ENCODE data around the gene PDCL2. TPM values are rescaled to one million over a fixed set of nuclear protein-coding genes. Genes with fewer than 3 reads are reported as not detected.
"Not testable (repeated sequence)": the region's sequence is repeated elsewhere in the genome, so short reads cannot be mapped to it uniquely, and the experiment has no call there.

Gene PDCL2
- total RNA-seq, 2 donors from 2014 or later = not detected

GRCh38 chr4:55560096-55560495 is 31.9 kb downstream of the PDCL2 start:
- DNase-seq (no peak), ATAC-seq (no peak)
- Histone ChIP-seq H3K4me3 (no peak overlapping the region), H3K36me3 (replicated peaks in 1 of 2; ENCODE audit: insufficient read depth in 1 of 2, low read depth in 2 of 2) (no peaks in the 10 kb centered on the region), H3K27ac (no peak overlapping the region), H3K9me3 (no peaks in the 10 kb centered on the region), H3K27me3 (no peaks in the 10 kb centered on the region), H3K4me1 (no peaks in the 10 kb centered on the region)
- intact Hi-C loops (cut with DNase I) = no loop called here
- TF ChIP-seq, protein P1, sequence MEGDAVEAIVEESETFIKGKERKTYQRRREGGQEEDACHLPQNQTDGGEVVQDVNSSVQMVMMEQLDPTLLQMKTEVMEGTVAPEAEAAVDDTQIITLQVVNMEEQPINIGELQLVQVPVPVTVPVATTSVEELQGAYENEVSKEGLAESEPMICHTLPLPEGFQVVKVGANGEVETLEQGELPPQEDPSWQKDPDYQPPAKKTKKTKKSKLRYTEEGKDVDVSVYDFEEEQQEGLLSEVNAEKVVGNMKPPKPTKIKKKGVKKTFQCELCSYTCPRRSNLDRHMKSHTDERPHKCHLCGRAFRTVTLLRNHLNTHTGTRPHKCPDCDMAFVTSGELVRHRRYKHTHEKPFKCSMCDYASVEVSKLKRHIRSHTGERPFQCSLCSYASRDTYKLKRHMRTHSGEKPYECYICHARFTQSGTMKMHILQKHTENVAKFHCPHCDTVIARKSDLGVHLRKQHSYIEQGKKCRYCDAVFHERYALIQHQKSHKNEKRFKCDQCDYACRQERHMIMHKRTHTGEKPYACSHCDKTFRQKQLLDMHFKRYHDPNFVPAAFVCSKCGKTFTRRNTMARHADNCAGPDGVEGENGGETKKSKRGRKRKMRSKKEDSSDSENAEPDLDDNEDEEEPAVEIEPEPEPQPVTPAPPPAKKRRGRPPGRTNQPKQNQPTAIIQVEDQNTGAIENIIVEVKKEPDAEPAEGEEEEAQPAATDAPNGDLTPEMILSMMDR (IDR thresholded peaks at IDR 0.05) = no peak
- TF ChIP-seq POLR2A (IDR thresholded peaks at IDR 0.05) = no peak
- WGBS, 2 donors = 57 to 66% methylated on average over 3 of the region's 3 CpGs

- no peaks in the 10 kb centered on the region for H3K4me1 ChIP-seq
- TF ChIP-seq, protein P1 (IDR thresholded peaks at IDR 0.05) = peak in 6 of 7 experiments; percentile 31 to 60 (median 48)
- no peak for TF ChIP-seq POLR2A (IDR thresholded peaks at IDR 0.05)
- H3K27ac ChIP-seq = no peak overlapping the region
- ATAC-seq = peak; percentile 50
- peak in 1 of 4 donors; percentile 15 for DNase-seq
- intact Hi-C loops (cut with DNase I) = loop anchor here (10.0 kb wide), 1 partner anchor 200 kb away; no protein-coding TSS in a partner anchor
- H3K4me3 ChIP-seq = no peak overlapping the region
- H3K27me3 ChIP-seq = no peaks in the 10 kb centered on the region
- H3K36me3 ChIP-seq (replicated peaks in 1 of 2; ENCODE audit: insufficient read depth in 1 of 2, low read depth in 2 of 2) = no peaks in the 10 kb centered on the region
- WGBS, 2 donors = 15 to 17% methylated on average over 2 of the region's 2 CpGs
- H3K9me3 ChIP-seq = no peaks in the 10 kb centered on the region
Observed at GRCh38 chr4:55554453-55555030, 37.5 kb downstream of the PDCL2 start.

DNA sequence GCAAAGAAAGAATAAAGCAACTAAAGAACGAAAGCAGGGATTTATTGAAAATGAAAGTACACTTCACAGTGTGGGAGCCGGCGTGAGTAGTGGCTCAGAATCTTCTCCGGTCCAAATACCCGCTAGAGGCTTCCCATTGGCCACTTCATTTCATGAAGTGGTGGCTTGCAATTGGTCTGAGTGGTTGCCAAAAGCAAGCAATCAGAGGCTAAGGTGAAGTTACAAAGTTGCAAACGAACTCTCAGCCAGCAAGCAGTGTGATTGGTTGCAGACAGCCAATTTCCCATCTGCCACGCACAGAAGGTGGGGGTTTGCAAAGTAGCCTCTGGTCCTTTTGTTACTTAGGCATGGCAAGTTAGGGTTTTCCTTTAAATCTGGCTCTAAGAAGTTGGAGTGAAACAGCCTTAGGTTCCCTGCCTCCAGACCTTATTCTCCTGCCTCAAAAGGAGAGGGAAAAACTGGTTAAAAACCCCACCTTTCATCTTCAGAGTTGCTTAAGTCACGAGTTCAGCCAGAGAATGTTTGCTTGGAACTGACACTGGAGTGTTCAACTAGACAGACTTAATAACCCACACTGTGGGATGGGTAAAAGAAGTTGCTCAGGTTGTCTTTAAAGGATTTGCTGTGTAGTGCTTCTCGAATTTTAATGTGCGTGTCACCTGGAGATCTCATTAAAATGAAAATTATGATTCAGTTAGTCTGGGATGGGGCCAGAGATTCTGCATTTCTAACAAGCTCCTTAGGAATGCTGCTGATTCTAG is 38.4 kb downstream of the PDCL2 start:
- intact Hi-C loops (cut with DNase I) = loop anchor here (10.0 kb wide), 1 partner anchor 199 kb away; no protein-coding TSS in a partner anchor

DNA sequence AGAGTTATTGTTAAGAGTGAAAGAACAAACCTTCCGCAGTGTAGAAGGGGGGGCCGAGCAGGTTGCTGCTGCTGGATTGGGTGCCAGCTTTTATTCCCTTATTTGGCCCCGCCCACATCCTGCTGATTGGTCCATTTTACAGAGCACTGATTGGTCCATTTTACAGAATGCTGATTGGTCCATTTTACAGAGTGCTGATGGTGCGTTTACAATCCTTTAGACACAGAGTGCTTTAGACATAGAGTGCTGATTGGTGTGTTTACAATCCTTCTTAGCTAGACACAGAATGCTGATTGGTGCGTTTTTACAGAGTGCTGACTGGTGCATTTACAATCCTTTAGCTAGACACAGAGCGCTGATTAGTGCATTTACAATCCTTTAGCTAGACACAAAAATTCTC is 40.1 kb downstream of the PDCL2 start:
- not testable (repeated sequence) for H3K27ac ChIP-seq; H3K4me1 ChIP-seq; ATAC-seq; H3K4me3 ChIP-seq; H3K9me3 ChIP-seq; DNase-seq; H3K27me3 ChIP-seq; H3K36me3 ChIP-seq (replicated peaks in 1 of 2; ENCODE audit: insufficient read depth in 1 of 2, low read depth in 2 of 2)
- 74 to 84% methylated on average over 6 of the region's 6 CpGs for WGBS, 2 donors
- intact Hi-C loops (cut with DNase I) = loop anchor here (10.0 kb wide), 1 partner anchor 197 kb away; no protein-coding TSS in a partner anchor

More for the DNA sequence above, 38.4 kb downstream of the PDCL2 start:
- ATAC-seq (peak; percentile 52), DNase-seq (peak in 3 of 4 donors; percentile 12 to 32 (median 32))
- Histone ChIP-seq H3K4me3 (no peak overlapping the region), H3K9me3 (no peaks in the 10 kb centered on the region), H3K27me3 (no peaks in the 10 kb centered on the region), H3K36me3 (replicated peaks in 1 of 2; ENCODE audit: insufficient read depth in 1 of 2, low read depth in 2 of 2) (no peaks in the 10 kb centered on the region), H3K4me1 (no peaks in the 10 kb centered on the region), H3K27ac (no peak overlapping the region)
- 48 to 52% methylated on average over 10 of the region's 10 CpGs for WGBS, 2 donors
- TF ChIP-seq POLR2A (IDR thresholded peaks at IDR 0.05) = no peak
- TF ChIP-seq, protein P1 (IDR thresholded peaks at IDR 0.05) = no peak

DNA sequence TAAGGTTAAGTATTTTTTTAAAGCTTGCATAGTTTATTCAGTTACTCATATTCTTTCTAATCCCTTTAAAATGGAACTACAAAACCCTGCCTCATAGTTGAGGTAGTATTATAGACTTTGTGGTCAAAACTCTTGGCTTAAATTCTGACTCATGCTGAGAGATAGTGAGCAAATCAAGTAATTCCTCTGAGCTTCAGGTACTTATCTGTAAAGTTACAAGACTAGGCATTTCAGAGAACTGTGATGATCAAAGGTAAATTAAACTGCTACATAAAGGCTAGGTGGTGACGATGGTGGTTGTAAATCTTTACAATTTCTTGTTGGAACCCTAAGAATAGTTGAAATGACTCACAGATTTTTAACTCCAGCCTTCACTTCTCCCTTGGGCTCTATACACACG is 42.2 kb downstream of the PDCL2 start:
- H3K4me3 ChIP-seq = no peak overlapping the region
- 62 to 71% methylated on average over 2 of the region's 2 CpGs for WGBS, 2 donors
- ATAC-seq (no peak), DNase-seq (no peak)
- no peaks in the 10 kb centered on the region for H3K36me3 ChIP-seq (replicated peaks in 1 of 2; ENCODE audit: insufficient read depth in 1 of 2, low read depth in 2 of 2)
- intact Hi-C loops (cut with DNase I) = loop anchor here (10.0 kb wide), 1 partner anchor 195 kb away; no protein-coding TSS in a partner anchor
- no peaks in the 10 kb centered on the region for H3K27me3 ChIP-seq
- H3K27ac ChIP-seq = no peak overlapping the region
- no peak for TF ChIP-seq POLR2A (IDR thresholded peaks at IDR 0.05)
- TF ChIP-seq, protein P1 (IDR thresholded peaks at IDR 0.05) = no peak
- H3K9me3 ChIP-seq = no peaks in the 10 kb centered on the region
- peaks cover 8% of the 10 kb centered on the region for H3K4me1 ChIP-seq

All from body of pancreas (tissue), 4 donors.